Tibial nerve (tissue), 3 donors: ENCODE measurements around the gene NHERF1.

Source experiments
- EP300 ChIP-seq, 2 donors: sonication (generic); formaldehyde crosslinking; IDR thresholded peaks; one replicate each; pipeline ENCODE4 v1.6.1; 2017; ENCODE audit warnings: antibody characterized with exemption in 2 of 2, mild to moderate bottlenecking in 1 of 2
- POLR2A ChIP-seq, 2 donors: fragments of 450-650 bp; IDR thresholded peaks; one replicate each; pipeline ENCODE4 v1.6.1; 2017; ENCODE audit warnings: antibody characterized with exemption in 2 of 2, mild to moderate bottlenecking in 2 of 2, moderate library complexity in 2 of 2

DNA sequence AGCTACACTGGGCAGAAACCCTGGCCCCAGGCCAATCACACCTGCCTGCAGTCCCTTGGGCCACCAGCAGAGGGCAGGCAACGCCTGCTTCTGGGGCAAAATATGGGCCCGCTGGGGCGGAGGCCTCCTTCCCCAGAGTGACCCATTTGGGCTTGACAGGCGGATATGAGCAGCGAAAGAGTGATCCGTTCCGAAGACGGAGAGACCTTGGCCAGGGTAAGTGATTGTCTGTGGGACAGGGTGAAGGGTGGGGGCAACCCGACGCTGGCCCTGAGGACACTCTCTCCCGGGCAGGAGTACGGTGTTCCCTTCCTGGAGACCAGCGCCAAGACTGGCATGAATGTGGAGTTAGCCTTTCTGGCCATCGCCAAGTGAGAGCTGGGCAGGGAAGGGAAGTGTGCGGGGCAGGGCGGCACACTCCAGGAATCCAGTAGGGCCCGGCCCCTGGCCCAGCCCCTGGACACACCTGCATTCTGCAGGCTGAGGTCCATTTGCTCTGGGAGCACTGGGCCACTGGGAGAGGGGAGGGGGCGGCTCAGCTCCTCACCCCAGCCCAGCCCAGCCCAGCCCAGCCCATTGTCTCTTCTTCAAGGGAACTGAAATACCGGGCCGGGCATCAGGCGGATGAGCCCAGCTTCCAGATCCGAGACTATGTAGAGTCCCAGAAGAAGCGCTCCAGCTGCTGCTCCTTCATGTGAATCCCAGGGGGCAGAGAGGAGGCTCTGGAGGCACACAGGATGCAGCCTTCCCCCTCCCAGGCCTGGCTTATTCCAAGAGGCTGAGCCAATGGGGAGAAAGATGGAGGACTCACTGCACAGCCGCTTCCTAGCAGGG lies 3.5 kb upstream of the NHERF1 start:
- TF ChIP-seq EP300 (IDR thresholded peaks at IDR 0.05): peak; percentile 50 to 76
- TF ChIP-seq POLR2A (IDR thresholded peaks at IDR 0.05): no peak
